HL-60 (cell line): ENCODE results near the gene NFIA.

ENCODE experiments used
- POLR2AphosphoS5 ChIP-seq: IDR thresholded peaks from 2 replicates; pipeline ENCODE4 v1.6.1; 2012; ENCODE audit warnings: low read depth
- SPI1 ChIP-seq: IDR thresholded peaks from 2 replicates; pipeline ENCODE4 v1.6.1; 2012; ENCODE audit warnings: low read depth, mild to moderate bottlenecking, borderline replicate concordance
- TF ChIP-seq, protein P1 (sequence below): IDR thresholded peaks from 2 replicates; pipeline ENCODE4 v1.6.1; 2012; ENCODE audit warnings: low read depth; ENCODE audit not compliant: insufficient replicate concordance
- TF ChIP-seq, protein P2 (sequence below): IDR thresholded peaks from one replicate; pipeline ENCODE4 v1.5.1; 2011; ENCODE audit warnings: low read length, control low read depth, inconsistent platforms; ENCODE audit not compliant: insufficient read depth

DNA sequence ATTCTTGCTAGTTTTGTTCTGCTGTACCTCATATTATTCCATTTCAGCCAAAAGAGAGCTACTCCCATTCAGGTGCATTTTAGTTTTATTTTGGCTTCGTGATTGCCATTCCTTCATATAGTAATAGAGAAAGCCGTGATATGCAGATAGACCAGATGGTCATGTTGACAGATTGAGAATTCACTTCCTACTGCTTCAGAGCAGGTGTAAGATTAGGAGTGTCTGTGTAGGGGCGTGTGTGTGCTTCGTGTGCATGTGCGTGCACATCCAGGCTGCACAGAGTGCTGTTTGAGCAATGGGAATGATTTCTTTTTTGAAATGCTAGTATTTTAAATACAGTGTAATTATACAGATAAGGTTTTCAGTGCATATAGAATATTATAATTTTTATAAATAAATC lies 10.3 kb downstream of the NFIA start:
- TF ChIP-seq, protein P1, sequence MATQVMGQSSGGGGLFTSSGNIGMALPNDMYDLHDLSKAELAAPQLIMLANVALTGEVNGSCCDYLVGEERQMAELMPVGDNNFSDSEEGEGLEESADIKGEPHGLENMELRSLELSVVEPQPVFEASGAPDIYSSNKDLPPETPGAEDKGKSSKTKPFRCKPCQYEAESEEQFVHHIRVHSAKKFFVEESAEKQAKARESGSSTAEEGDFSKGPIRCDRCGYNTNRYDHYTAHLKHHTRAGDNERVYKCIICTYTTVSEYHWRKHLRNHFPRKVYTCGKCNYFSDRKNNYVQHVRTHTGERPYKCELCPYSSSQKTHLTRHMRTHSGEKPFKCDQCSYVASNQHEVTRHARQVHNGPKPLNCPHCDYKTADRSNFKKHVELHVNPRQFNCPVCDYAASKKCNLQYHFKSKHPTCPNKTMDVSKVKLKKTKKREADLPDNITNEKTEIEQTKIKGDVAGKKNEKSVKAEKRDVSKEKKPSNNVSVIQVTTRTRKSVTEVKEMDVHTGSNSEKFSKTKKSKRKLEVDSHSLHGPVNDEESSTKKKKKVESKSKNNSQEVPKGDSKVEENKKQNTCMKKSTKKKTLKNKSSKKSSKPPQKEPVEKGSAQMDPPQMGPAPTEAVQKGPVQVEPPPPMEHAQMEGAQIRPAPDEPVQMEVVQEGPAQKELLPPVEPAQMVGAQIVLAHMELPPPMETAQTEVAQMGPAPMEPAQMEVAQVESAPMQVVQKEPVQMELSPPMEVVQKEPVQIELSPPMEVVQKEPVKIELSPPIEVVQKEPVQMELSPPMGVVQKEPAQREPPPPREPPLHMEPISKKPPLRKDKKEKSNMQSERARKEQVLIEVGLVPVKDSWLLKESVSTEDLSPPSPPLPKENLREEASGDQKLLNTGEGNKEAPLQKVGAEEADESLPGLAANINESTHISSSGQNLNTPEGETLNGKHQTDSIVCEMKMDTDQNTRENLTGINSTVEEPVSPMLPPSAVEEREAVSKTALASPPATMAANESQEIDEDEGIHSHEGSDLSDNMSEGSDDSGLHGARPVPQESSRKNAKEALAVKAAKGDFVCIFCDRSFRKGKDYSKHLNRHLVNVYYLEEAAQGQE: no peak
- TF ChIP-seq, protein P2, sequence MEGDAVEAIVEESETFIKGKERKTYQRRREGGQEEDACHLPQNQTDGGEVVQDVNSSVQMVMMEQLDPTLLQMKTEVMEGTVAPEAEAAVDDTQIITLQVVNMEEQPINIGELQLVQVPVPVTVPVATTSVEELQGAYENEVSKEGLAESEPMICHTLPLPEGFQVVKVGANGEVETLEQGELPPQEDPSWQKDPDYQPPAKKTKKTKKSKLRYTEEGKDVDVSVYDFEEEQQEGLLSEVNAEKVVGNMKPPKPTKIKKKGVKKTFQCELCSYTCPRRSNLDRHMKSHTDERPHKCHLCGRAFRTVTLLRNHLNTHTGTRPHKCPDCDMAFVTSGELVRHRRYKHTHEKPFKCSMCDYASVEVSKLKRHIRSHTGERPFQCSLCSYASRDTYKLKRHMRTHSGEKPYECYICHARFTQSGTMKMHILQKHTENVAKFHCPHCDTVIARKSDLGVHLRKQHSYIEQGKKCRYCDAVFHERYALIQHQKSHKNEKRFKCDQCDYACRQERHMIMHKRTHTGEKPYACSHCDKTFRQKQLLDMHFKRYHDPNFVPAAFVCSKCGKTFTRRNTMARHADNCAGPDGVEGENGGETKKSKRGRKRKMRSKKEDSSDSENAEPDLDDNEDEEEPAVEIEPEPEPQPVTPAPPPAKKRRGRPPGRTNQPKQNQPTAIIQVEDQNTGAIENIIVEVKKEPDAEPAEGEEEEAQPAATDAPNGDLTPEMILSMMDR: no peak
- TF ChIP-seq SPI1 (no peak), POLR2AphosphoS5 (no peak)
